Jurkat, Clone E6-1 (cell line): ENCODE measurements around the gene FAM9A.

ENCODE experiments used
- DNase-seq: peaks from one replicate; pipeline ENCODE4 v3.0.0-alpha.2; 2011; ENCODE audit warnings: low read depth, low spot score
- H3K4me3 ChIP-seq: 2 replicates; pipeline ENCODE4 v1.5.1; 2011; ENCODE audit warnings: mild to moderate bottlenecking, low read length, control low read depth, moderate library complexity

The FAM9A gene

GRCh38 chrX:8743126-8743732 is 58.0 kb downstream of the FAM9A start:
- no peak overlapping the region for H3K4me3 ChIP-seq
- DNase-seq = peak; percentile 14

GRCh38 chrX:8741981-8742380 is 59.2 kb downstream of the FAM9A start:
- DNase-seq = no peak

More at GRCh38 chrX:8741981-8742380, 59.2 kb downstream of the FAM9A start:
- H3K4me3 ChIP-seq = no peak overlapping the region
